HL-60 (cell line): Measurements from ENCODE around the gene MFSD6.

Experiments used
- DNase-seq, 2 experiments: peaks; one replicate each; pipeline ENCODE4 v3.0.0-alpha.2; 2010 to 2020; ENCODE audit warnings: low read depth in 1 of 2, low spot score in 1 of 2
- H3K27ac ChIP-seq: fragments of 250-450 bp; sonication (Bioruptor Pico); replicated peaks from 2 replicates; pipeline ENCODE4 v1.5.1; 2020; ENCODE audit warnings: mild to moderate bottlenecking, moderate library complexity
- H3K27me3 ChIP-seq: fragments of 250-450 bp; sonication (Bioruptor Pico); 2 replicates; pipeline ENCODE4 v1.5.1; 2021; ENCODE audit warnings: mild to moderate bottlenecking, moderate library complexity; ENCODE audit not compliant: insufficient read depth, poor library complexity, severe bottlenecking
- H3K4me3 ChIP-seq: replicated peaks from 2 replicates; pipeline ENCODE4 v1.5.1; 2011; ENCODE audit warnings: mild to moderate bottlenecking, control low read depth, low read length; ENCODE audit not compliant: insufficient read depth
- CTCF ChIP-seq: IDR thresholded peaks from one replicate; pipeline ENCODE4 v1.5.1; 2011; ENCODE audit warnings: low read length, control low read depth, inconsistent platforms; ENCODE audit not compliant: insufficient read depth
- GABPA ChIP-seq: IDR thresholded peaks from 2 replicates; pipeline ENCODE4 v1.6.1; 2012; ENCODE audit warnings: low read depth
- POLR2AphosphoS5 ChIP-seq: IDR thresholded peaks from 2 replicates; pipeline ENCODE4 v1.6.1; 2012; ENCODE audit warnings: low read depth
- REST ChIP-seq: IDR thresholded peaks from 2 replicates; pipeline ENCODE4 v1.6.1; 2012; ENCODE audit warnings: low read depth; ENCODE audit not compliant: insufficient replicate concordance
- SPI1 ChIP-seq: IDR thresholded peaks from 2 replicates; pipeline ENCODE4 v1.6.1; 2012; ENCODE audit warnings: low read depth, mild to moderate bottlenecking, borderline replicate concordance

Gene MFSD6

GRCh38 chr2:190405070-190405469 lies 3.1 kb upstream of the MFSD6 start:
- no peak overlapping the region for H3K4me3 ChIP-seq
- peaks cover 21% of the 10 kb centered on the region for H3K27me3 ChIP-seq
- no peak for DNase-seq
- no peak for TF ChIP-seq GABPA
- no peak for TF ChIP-seq SPI1
- no peak for TF ChIP-seq POLR2AphosphoS5
- TF ChIP-seq CTCF = no peak
- no peak for TF ChIP-seq REST
- H3K27ac ChIP-seq = no peak overlapping the region

GRCh38 chr2:190405995-190406394 lies 2.2 kb upstream of the MFSD6 start:
- Histone ChIP-seq H3K27ac (no peak overlapping the region), H3K4me3 (no peak overlapping the region), H3K27me3 (peaks cover 21% of the 10 kb centered on the region)
- TF ChIP-seq CTCF (no peak), SPI1 (no peak)
- no peak for DNase-seq

- peaks cover 21% of the 10 kb centered on the region for H3K27me3 ChIP-seq
- TF ChIP-seq REST = no peak
- H3K4me3 ChIP-seq = no peak overlapping the region
- no peak for DNase-seq
- no peak overlapping the region for H3K27ac ChIP-seq
Measured at GRCh38 chr2:190406805-190407204, 1.4 kb upstream of the MFSD6 start.

- TF ChIP-seq SPI1 (no peak), CTCF (no peak), GABPA (no peak), REST (no peak), POLR2AphosphoS5 (no peak)
- Histone ChIP-seq H3K27me3 (peaks cover 21% of the 10 kb centered on the region), H3K27ac (no peak overlapping the region), H3K4me3 (no peak overlapping the region)
- DNase-seq = no peak
Measured at GRCh38 chr2:190407246-190407661, 901 bp upstream of the MFSD6 start.
